Measurements from ENCODE around the gene FOXJ2. TPM values are rescaled to one million over a fixed set of nuclear protein-coding genes. Genes with fewer than 3 reads are reported as not detected.
A peak's percentile ranks its signal among the peaks of the same experiment; 100 is the strongest.
"Not testable (repeated sequence)": the region's sequence is repeated elsewhere in the genome, so short reads cannot be mapped to it uniquely, and the experiment has no call there.

FOXJ2 gene
- total RNA-seq, result 10 to 100 TPM; 14.3 to 16.9 TPM

DNA sequence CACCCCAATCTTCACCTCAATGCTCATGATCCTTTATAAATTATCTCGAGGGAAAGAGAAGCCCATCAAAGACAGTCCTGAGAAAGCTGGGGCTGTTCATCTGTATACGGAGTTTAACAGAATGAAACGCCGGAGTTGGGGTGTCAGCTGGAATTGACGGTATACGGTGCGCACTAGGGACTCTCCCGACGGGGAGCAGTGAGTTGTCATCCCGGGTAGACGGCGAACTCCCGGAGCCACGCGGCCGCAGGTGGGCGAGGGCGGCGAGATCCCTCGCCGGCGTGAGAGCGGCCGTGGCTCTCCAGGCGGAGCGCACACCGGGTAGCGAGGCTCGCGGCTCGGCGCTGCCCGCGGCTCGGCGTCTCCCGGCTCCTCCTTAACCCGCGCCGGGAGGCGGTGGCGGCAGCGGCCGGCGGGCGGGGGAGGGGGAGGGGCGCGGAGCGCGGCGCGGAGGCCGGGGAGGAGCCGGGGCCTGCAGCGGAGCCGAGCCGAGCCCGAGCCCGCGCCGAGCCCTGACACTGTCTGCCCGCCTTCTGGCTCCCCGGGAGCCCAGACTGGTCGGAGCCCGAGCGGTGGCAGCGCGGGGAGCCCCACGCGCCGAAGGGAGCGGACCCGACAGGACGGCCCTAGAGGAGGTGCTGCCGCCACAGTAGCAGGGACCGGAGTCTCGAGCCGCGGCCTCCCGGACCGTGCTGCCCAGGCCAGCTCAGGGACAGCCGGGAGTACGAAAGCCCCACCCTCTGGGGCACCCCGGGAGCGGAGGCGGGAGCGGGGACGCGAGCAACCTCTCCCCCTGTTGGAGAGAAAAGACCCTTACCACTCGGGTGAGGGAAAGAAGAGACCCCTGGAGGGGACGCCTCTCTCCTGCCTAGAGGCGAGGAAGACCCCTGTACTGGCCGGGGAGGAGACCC is at the start of gene FOXJ2:
Gene FOXJ2 (plus strand): TSS at position 475 of the 911 bp plus-strand sequence. CDS start 7,117 bp downstream, outside the sequence.
- Mint-ChIP-seq H3K27ac (peak within 1 kb of the TSS; percentile 56 to 88), H3K36me3 (peaks cover 6 to 13% of the 10 kb centered on the region in 2 donors), H3K9me3 (no peaks in the 10 kb centered on the region)
- DNase-seq (ENCODE audit: low spot score in 2 of 2), result peak; percentile 72 to 75
- peak; percentile 76 to 91 for ATAC-seq

DNA sequence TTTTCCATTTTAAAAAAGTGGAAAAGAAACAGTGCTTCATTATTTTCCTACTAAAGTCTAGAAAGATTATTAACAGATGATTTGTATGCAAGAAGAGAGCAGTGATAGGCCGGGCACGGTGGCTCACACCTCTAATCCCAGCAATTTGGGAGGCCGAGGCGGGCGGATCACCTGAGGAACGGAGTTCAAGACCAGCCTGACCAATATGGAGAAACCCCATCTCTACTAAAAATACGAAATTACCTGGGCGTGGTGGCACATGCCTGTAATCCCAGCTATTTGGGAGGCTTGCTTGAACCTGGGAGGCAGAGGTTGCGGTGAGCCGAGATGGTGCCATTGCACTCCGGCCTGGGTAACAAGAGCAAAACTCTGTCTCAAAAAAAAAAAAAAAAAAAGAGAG is 49.5 kb upstream of the FOXJ2 start:
- not testable (repeated sequence) for H3K36me3 Mint-ChIP-seq; ATAC-seq; H3K27ac Mint-ChIP-seq; DNase-seq (ENCODE audit: low spot score in 2 of 2); H3K9me3 Mint-ChIP-seq

DNA sequence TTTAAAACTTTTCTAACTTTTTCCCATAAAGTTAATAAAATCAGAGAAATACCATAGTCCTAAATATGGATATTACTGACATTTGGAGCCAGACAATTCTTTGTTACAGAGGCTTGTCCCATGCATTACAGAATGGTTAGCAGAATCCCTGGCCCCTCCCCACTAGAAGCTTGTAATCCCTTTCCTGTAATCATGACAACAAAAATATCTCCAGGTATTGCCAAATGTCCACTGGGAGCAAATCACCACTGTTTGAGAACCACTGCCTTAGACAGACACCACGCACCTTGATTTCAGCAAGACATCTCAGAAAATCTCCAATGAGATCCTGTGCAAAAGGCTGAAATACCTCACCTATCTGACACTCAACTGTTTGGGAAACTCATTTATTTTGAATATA is 49.1 kb upstream of the FOXJ2 start:
- not testable (repeated sequence) for H3K36me3 Mint-ChIP-seq; H3K27ac Mint-ChIP-seq; ATAC-seq; H3K9me3 Mint-ChIP-seq; DNase-seq (ENCODE audit: low spot score in 2 of 2)

GRCh38 chr12:7984900-7985299 is 47.6 kb upstream of the FOXJ2 start:
- Mint-ChIP-seq H3K36me3 (no peaks in the 10 kb centered on the region), H3K27ac (no peak overlapping the region), H3K9me3 (no peaks in the 10 kb centered on the region)
- no peak for ATAC-seq
- no peak for DNase-seq (ENCODE audit: low spot score in 2 of 2)

DNA sequence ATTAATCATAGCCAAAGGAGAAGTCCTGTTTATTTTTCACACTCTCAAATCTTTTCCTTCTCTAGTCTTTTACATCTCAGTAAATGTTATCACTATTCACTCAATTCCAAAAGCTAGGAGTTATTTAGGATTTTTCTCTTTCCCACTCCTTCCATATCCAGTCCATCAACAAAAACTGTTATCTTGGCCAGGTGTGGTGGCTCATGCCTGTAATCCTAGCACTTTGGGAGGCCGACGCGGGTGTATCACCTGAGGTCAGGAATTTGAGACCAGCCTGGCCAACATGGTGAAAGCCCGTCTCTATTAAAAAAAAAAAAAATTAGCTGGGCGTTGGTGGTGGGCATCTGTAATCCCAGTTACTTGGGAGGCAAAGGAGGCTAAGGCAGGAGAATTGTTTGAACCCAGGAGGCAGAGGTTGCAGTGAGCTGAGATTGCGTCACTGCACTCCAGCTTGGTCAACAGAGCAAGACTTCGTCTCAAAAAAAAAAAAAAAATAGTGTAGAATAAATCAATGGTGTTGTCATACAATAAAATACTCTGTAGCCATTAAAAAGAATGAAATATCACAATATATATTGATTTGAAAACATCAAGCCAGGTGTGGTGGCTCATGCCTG is 46.6 kb upstream of the FOXJ2 start:
- H3K36me3 Mint-ChIP-seq, result no peaks in the 10 kb centered on the region
- no peak for ATAC-seq
- no peak for DNase-seq (ENCODE audit: low spot score in 2 of 2)
- H3K9me3 Mint-ChIP-seq, result no peaks in the 10 kb centered on the region
- no peak overlapping the region for H3K27ac Mint-ChIP-seq

DNA sequence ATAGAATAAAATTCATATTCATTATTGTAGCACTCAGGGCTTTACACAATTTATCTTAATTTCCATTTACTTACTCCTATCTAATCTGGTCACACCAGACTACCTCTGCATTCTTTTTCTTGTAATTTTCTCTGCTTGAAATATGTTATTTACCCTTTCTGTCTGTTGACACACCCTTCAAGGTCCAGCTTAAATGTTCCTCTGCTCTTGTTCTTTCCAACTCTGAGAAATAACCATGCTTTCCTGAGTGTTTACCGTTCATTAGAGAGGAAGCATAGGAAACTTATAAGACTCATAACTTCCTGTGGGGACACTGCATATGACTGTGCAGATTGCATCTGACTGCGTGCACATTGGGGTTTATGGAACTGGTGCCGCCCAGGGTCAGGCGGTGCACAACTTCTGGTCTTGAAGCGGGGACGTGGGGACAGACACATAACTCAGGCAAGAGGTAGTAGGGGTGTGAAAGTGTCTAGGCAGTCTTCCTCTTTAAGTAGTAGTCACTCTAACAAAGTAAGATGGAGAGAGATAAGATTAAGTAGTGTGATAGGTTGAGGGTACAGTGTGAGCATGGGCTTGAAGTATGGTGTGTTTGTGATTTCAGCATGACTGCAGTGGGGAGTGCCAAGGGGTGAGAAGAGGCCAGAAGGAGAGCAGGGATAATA is 42.6 kb upstream of the FOXJ2 start:
- peak; percentile 94 to 95 for ATAC-seq
- Mint-ChIP-seq H3K36me3 (no peaks in the 10 kb centered on the region), H3K27ac (peak overlapping the region; percentile 78 to 85), H3K9me3 (no peaks in the 10 kb centered on the region)
- DNase-seq (ENCODE audit: low spot score in 2 of 2), result peak; percentile 70 to 75

DNA sequence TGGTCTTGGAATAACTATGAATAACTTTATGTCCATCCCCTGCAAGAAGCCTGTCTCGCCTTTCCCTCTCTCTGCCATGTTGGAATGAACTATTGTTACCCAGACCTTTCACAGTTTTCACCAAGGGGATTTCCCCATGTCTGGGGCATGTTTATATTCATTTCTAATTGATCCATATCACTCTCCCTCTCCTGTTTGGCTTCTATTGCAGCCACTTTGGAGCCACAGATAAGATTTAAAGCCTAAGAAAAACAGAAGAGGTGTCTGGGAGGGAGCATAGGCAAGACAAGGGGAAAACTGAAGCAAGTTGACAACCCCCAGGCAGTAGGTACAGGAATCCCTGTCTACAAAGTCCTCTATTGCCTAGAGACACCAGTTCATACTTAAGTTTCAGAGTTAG is 41.0 kb upstream of the FOXJ2 start:
- no peak for ATAC-seq
- Mint-ChIP-seq H3K27ac (peak overlapping the region; percentile 78), H3K36me3 (peaks cover 0 to 4% of the 10 kb centered on the region in 2 donors), H3K9me3 (peaks cover 0 to 4% of the 10 kb centered on the region in 2 donors)
- DNase-seq (ENCODE audit: low spot score in 2 of 2), result no peak

GRCh38 chr12:7994731-7995205 is 37.7 kb upstream of the FOXJ2 start:
- Mint-ChIP-seq H3K27ac (no peak overlapping the region), H3K9me3 (peaks cover 0 to 8% of the 10 kb centered on the region in 2 donors), H3K36me3 (peaks cover 0 to 16% of the 10 kb centered on the region in 2 donors)
- DNase-seq (ENCODE audit: low spot score in 2 of 2) (no peak), ATAC-seq (no peak)

DNA sequence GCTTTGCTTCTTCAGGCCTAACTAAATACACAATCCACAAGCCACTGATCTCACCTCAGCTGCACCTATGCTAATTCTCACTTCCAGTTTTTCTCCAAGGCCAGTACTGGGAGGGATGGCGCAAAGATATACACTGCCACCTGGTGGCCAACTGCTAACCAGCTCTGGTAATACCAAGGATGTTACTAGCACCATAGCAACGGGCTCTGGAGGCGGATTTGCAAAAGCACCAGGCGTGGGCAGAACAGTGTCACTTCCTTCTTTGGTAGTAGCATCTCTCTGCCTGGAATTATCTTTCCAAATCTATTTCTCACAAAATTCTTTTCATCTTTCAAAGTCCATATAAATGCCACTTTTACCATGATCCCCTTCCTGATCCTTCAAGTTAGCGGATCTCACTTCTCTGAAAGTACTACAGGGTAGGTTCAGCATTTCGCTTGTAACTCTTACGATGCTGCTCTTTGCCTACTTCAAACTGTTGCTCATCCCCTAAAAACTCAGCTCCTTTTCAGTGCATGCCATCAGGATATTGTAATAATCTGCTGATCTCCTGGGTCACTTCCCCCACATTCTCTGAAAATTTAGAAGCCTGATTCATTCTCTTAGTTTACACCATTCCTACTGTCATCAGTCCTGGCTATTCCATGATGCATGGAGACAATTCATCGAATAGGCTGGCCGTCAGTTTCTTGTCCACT is 37.1 kb upstream of the FOXJ2 start:
- DNase-seq (ENCODE audit: low spot score in 2 of 2), result peak; percentile 69 to 86
- ATAC-seq, result peak; percentile 92 to 98
- Mint-ChIP-seq H3K27ac (no peak overlapping the region), H3K9me3 (peaks cover 0 to 8% of the 10 kb centered on the region in 2 donors), H3K36me3 (peaks cover 0 to 16% of the 10 kb centered on the region in 2 donors)

- DNase-seq (ENCODE audit: low spot score in 2 of 2); ATAC-seq; H3K9me3 Mint-ChIP-seq: not testable (repeated sequence)
- peaks cover 0 to 16% of the 10 kb centered on the region in 2 donors for H3K36me3 Mint-ChIP-seq
- peak overlapping the region in 1 of 2 donors; percentile 21 for H3K27ac Mint-ChIP-seq
These were observed 31.7 kb upstream of the FOXJ2 start for GRCh38 chr12:8000827-8001226.

DNA sequence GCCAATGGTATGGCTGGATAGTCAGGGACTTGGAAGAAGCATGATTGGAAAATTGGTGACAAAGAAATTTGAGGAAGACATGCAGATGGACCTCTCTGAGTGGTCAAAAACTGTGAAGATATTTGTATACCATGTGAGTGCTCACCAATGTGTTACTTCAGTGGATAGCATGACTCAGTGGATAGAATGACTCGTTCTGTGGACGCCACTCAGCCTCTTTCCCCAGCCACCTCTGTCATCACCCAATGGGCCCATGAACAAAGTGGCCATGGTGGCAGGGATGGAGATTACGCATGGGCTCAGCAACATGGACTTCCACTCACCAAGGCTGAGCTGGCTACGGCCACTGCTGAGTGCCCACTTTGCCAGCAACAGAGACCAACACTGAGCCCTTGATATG is 31.0 kb upstream of the FOXJ2 start:
- DNase-seq (ENCODE audit: low spot score in 2 of 2); H3K9me3 Mint-ChIP-seq: not testable (repeated sequence)
- Mint-ChIP-seq H3K27ac (peak overlapping the region in 1 of 2 donors; percentile 21), H3K36me3 (peaks cover 0 to 12% of the 10 kb centered on the region in 2 donors)
- ATAC-seq, result peak; percentile 75 to 95

- DNase-seq (ENCODE audit: low spot score in 2 of 2); ATAC-seq; H3K9me3 Mint-ChIP-seq; H3K36me3 Mint-ChIP-seq; H3K27ac Mint-ChIP-seq: not testable (repeated sequence)
These were observed 27.6 kb upstream of the FOXJ2 start for GRCh38 chr12:8004897-8005296.

- Mint-ChIP-seq H3K9me3 (no peaks in the 10 kb centered on the region), H3K36me3 (no peaks in the 10 kb centered on the region), H3K27ac (no peak overlapping the region)
- ATAC-seq, result no peak
- no peak for DNase-seq (ENCODE audit: low spot score in 2 of 2)
These were observed 21.2 kb upstream of the FOXJ2 start for GRCh38 chr12:8011331-8011730.

DNA sequence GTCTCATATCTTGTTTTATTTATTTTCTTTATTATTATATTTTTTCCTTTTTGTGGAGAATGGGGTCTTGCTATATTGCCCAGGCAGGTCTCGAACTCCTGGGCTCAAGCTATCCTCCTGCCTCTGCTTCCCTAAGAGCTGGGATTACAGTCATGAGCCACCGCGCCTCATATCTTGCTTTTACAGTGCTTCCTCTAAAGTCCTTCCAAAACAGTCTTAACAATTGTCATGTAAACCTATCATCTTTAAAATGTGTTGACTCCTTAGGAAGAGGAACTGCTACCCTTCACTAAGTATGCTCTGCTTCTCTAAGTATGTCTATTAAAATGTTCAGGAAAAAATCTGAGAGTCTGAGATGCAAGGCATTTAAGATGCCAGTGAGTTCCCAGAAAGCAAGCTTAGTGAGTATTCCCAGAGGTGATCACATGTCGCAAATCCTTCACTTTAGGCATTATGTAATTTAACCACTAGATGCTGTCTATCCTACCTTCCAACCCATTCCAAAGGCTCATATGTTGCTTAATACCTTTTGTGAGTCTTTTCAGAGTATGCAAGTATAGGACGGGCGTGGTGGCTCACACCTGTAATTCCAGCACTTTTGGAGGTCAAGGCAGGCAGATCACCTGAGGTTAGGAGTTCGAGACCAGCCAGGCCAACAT is 19.7 kb upstream of the FOXJ2 start:
- H3K27ac Mint-ChIP-seq, result no peak overlapping the region
- DNase-seq (ENCODE audit: low spot score in 2 of 2) (no peak), ATAC-seq (no peak)
- H3K36me3 Mint-ChIP-seq, result no peaks in the 10 kb centered on the region
- H3K9me3 Mint-ChIP-seq, result no peaks in the 10 kb centered on the region

GRCh38 chr12:8014836-8015235 is 17.7 kb upstream of the FOXJ2 start:
- H3K27ac Mint-ChIP-seq, result no peak overlapping the region
- no peaks in the 10 kb centered on the region for H3K9me3 Mint-ChIP-seq
- ATAC-seq, result no peak
- DNase-seq (ENCODE audit: low spot score in 2 of 2), result no peak
- no peaks in the 10 kb centered on the region for H3K36me3 Mint-ChIP-seq

GRCh38 chr12:8018213-8018612 is 14.3 kb upstream of the FOXJ2 start:
- not testable (repeated sequence) for ATAC-seq; H3K36me3 Mint-ChIP-seq; H3K9me3 Mint-ChIP-seq; H3K27ac Mint-ChIP-seq; DNase-seq (ENCODE audit: low spot score in 2 of 2)

Data from activated naive CD4-positive, alpha-beta T cell treated with anti-CD3 and anti-CD28 coated beads, Interleukin-2, amount 50 U/mL, for 72 hours (primary cell).